Measurements from ENCODE around the gene ATOSA. TPM values are rescaled to one million over a fixed set of nuclear protein-coding genes. Genes with fewer than 3 reads are reported as not detected.

Gene ATOSA
- total RNA-seq, 2 donors from 2014 or later: 21.6 to 36.7 TPM

DNA sequence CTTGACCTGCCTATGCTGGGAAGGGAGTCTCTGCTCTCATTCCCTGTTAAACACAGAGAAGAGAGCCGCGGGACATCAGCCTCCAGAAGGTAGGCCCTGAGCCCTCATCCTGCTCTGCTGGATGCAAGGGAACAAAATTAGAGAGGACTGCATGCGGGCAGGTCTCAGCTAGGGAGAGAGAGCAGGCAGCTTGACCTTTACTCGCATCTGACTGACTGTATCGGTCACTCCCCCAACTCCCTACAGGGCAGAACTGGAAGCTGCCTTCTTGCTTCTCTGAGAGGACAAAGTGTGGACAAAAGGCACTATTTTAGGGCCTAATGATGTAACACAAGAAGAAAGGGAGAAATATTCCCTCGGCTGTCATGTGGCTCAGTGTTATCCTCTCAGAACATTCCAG, 38.7 kb upstream of the ATOSA start:
- H3K4me3 ChIP-seq: no peak overlapping the region
- H3K36me3 ChIP-seq: no peaks in the 10 kb centered on the region
- H3K9me3 ChIP-seq: no peaks in the 10 kb centered on the region
- no peaks in the 10 kb centered on the region for H3K27me3 ChIP-seq
- no peak overlapping the region for H3K27ac ChIP-seq
- TF ChIP-seq, protein P1, sequence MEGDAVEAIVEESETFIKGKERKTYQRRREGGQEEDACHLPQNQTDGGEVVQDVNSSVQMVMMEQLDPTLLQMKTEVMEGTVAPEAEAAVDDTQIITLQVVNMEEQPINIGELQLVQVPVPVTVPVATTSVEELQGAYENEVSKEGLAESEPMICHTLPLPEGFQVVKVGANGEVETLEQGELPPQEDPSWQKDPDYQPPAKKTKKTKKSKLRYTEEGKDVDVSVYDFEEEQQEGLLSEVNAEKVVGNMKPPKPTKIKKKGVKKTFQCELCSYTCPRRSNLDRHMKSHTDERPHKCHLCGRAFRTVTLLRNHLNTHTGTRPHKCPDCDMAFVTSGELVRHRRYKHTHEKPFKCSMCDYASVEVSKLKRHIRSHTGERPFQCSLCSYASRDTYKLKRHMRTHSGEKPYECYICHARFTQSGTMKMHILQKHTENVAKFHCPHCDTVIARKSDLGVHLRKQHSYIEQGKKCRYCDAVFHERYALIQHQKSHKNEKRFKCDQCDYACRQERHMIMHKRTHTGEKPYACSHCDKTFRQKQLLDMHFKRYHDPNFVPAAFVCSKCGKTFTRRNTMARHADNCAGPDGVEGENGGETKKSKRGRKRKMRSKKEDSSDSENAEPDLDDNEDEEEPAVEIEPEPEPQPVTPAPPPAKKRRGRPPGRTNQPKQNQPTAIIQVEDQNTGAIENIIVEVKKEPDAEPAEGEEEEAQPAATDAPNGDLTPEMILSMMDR (IDR thresholded peaks at IDR 0.05): no peak
- H3K4me1 ChIP-seq: no peaks in the 10 kb centered on the region
- DNase-seq (ENCODE audit: low spot score): no peak

DNA sequence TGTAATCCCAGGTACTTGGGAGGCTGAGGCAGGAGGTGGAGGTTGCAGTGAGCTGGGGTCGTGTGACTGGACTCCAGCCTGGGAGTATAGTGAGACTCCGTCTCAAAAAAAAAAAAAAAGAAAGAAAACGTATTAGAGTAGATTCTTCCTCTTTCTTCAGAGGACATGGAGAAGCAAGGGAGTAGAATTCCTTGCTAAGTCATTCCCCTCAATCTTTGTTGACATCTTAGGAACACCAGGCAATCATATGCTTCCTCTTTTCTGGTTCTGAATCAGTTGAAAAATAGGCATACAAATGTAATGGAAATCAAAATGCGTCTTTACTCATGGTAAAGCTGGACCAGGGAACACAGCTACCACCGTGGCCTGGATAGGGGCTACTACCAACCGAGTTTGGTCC, 38.3 kb upstream of the ATOSA start:
- H3K4me1 ChIP-seq: no peaks in the 10 kb centered on the region

DNA sequence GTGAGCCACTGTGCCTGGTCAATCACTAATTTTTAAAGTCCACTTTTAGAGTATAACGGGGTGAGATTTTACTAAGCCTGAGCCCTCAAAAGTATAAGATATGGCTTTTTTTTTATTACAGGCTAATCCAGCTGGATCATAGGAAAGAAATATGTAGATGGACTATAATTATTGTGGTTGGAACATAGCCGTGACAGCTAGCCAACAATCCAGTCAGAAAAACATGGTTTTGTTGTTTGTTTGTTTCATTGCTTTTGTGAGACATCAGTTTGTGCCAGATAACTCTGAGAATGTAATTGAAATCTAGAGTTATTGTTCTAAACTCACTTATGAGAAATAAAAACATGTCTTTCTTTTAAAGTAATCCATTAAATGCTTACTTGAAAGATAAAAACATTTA, 37.3 kb upstream of the ATOSA start:
- H3K36me3 ChIP-seq: no peaks in the 10 kb centered on the region
- TF ChIP-seq, protein P1 (IDR thresholded peaks at IDR 0.05): no peak
- H3K4me3 ChIP-seq: no peak overlapping the region
- H3K27ac ChIP-seq: no peak overlapping the region
- no peaks in the 10 kb centered on the region for H3K27me3 ChIP-seq
- no peaks in the 10 kb centered on the region for H3K4me1 ChIP-seq
- DNase-seq (ENCODE audit: low spot score): no peak
- H3K9me3 ChIP-seq: no peaks in the 10 kb centered on the region

More for the DNA sequence above, 38.3 kb upstream of the ATOSA start:
- DNase-seq (ENCODE audit: low spot score): no peak
- Histone ChIP-seq H3K27me3 (no peaks in the 10 kb centered on the region), H3K4me3 (no peak overlapping the region), H3K9me3 (no peaks in the 10 kb centered on the region), H3K27ac (no peak overlapping the region), H3K36me3 (no peaks in the 10 kb centered on the region)
- TF ChIP-seq, protein P1 (IDR thresholded peaks at IDR 0.05): no peak

- TF ChIP-seq, protein P1 (IDR thresholded peaks at IDR 0.05): no peak
- no peak for DNase-seq (ENCODE audit: low spot score)
- H3K4me1 ChIP-seq: no peaks in the 10 kb centered on the region
Observed at GRCh38 chr15:52715411-52715810, 36.2 kb upstream of the ATOSA start.

DNA sequence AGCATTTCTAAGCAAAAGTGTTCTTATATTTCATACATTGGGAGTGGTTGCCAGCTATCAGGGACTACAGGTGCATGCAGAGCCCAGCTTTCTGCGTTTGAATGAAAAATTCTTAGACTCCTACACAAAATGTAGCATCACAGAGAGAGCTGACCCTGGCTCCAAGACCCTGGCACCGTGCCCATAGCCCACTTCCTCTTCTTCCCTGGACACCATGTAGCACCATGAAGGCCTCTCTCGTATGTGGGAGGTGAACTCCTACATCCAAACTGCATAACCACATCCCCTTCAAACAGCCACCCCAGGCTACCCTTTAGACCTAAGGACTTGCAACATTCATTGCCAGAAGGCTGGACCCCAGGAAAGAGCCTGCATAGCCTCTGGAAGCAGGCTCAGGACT, 35.8 kb upstream of the ATOSA start:
- Histone ChIP-seq H3K27me3 (no peaks in the 10 kb centered on the region), H3K9me3 (no peaks in the 10 kb centered on the region), H3K4me1 (no peaks in the 10 kb centered on the region), H3K36me3 (no peaks in the 10 kb centered on the region), H3K4me3 (no peak overlapping the region), H3K27ac (no peak overlapping the region)
- TF ChIP-seq, protein P1 (IDR thresholded peaks at IDR 0.05): no peak
- no peak for DNase-seq (ENCODE audit: low spot score)

More at GRCh38 chr15:52715411-52715810, 36.2 kb upstream of the ATOSA start:
- no peaks in the 10 kb centered on the region for H3K27me3 ChIP-seq
- H3K9me3 ChIP-seq: no peaks in the 10 kb centered on the region
- H3K36me3 ChIP-seq: no peaks in the 10 kb centered on the region
- H3K27ac ChIP-seq: no peak overlapping the region
- H3K4me3 ChIP-seq: no peak overlapping the region

DNA sequence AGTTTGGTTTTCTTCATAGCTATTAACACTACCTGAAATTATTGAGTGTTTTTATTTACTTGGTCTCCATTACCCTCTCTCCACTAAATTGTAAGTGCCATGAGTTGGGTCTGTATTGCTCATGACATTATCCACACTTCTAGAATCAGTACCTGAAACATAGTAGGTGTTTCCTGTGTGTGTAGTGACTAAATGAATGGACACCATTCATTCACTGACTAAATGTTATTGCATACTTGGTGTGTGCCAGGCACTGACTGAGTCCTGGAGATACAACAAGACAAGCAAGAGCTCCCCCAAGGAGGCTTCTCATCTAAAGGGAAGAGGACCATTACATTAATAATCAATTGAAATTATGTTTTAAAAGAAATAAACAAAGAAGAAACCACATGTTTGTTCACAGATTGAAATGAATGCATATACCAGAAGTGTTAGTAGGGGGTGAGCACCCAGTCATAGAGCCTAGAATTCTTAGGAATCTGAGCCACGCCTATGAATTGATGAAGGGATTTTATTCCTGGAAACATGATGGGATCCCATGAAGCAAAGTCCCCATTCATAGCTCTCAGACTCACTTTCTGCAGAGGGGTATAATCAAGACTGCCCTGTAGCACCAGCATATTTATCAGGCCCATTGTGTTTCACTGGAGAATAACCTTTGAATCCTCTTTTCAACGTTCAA, 31.7 kb upstream of the ATOSA start:
- no peak for DNase-seq (ENCODE audit: low spot score)
- H3K36me3 ChIP-seq: no peaks in the 10 kb centered on the region
- TF ChIP-seq, protein P1 (IDR thresholded peaks at IDR 0.05): no peak
- H3K27me3 ChIP-seq: no peaks in the 10 kb centered on the region
- H3K27ac ChIP-seq: no peak overlapping the region
- H3K9me3 ChIP-seq: no peaks in the 10 kb centered on the region
- no peak overlapping the region for H3K4me3 ChIP-seq
- H3K4me1 ChIP-seq: no peaks in the 10 kb centered on the region

Measured in right atrium auricular region (tissue), 2 donors.